ENCODE data around the gene SEMA4A.
"Not testable (repeated sequence)": the region's sequence is repeated elsewhere in the genome, so short reads cannot be mapped to it uniquely, and the experiment has no call there.

SEMA4A gene

DNA sequence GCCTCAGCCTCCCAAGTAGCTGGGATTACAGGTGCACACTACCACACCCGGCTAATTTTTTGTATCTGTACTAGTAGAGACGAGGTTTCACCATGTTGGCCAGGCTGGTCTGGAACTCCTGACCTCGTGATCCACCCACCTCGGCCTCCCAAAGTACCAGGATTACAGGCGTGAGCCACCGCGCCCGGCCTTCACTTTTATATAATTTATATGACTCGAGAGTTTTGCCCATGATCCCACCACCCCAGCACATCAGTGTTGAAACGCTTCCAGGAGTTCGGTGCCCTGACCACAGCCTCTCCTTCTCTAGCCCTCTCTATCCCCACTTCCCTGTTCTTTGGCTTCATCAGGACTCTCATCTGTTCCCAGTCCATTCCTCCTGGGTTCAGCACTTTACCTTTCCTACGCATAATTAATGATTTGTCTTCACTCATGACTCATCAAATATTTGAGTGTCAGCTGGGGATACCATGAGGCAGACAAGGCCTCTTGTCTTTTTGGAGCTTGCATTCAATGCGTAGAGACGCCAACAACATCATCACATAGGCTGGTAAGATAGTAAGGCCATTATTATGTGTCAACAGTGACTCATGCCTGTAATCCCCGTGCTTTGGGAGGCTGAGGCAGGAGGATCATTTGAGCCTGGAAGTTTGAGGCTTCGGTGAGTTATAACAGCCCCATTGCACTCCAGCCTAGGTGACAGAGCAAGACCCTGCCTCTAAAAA, 60.8 kb downstream of the SEMA4A start:
- DNase-seq (ENCODE audit: low read depth): no peak
- H3K4me3 ChIP-seq (ENCODE audit: low read depth, low read length): peak overlapping the region; percentile 59

DNA sequence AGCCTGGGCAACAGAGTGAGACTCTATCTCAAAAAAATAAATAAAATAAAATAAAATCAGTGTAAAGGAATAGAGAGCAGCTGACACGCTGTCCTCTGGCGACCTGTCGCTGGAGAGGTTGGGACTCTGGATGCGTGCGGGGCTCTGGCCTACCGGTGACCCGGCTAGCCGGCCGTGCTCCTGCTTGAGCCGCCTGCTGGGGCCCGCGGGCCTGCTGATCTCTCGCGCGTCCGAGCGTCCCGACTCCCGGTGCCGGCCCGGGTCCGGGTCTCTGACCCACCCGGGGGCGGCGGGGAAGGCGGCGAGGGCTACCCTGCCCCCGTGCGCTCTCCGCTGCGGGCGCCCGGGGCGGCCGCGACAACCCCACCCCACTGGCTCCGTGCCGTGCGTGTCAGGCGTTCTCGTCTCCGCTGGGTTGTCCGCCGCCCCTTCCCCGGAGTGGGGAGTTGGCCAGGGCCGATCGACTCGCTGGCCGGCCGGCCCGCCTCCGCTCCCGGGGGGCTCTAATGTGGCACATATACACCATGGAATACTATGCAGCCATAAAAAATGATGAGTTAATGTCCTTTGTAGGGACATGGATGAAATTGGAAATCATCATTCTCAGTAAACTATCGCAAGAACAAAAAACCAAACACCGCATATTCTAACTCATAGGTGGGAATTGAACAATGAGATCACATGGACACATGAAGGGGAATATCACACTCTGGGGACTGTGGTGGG, 63.1 kb downstream of the SEMA4A start:
- DNase-seq (ENCODE audit: low read depth); H3K4me3 ChIP-seq (ENCODE audit: low read depth, low read length): not testable (repeated sequence)

DNA sequence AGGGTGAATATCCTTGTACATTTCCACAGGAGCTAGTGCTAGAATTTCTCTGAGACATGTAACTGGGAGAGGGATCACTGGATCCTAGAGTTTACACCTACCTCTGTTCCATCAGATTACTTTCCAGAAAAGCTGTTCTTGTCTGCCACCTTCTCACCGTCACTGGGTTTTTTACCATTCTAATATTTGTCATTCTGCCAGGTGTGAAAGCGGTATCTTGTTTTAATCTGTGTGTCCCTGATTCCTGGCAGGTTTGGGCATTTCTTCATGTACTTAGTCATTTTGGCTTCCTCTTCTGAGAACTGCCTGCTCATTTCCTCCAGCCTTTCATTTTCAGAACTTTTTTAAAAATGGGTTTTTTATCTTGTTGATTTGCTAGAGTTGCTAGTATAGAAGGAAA, 64.5 kb downstream of the SEMA4A start:
- DNase-seq (ENCODE audit: low read depth): no peak
- no peak overlapping the region for H3K4me3 ChIP-seq (ENCODE audit: low read depth, low read length)

DNA sequence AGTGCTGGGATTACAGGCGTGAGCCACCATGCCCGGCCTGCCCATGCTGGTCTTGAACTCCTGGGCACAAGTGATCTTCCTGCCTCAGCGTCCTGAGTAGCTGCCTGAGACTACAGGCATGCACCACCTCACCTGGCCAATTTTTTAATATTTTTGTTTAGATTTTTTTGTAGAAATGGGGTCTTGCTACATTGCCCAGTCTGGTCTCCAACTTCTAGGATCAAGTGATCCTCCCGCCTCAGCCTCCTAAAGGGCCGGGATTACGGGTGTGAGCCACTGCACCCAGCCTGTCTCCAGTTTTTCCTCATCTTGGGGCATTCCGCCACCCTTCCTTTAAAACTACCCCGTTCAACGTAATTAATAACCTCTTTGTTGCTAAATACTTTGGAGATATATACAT, 66.8 kb downstream of the SEMA4A start:
- H3K4me3 ChIP-seq (ENCODE audit: low read depth, low read length): no peak overlapping the region
- DNase-seq (ENCODE audit: low read depth): no peak

DNA sequence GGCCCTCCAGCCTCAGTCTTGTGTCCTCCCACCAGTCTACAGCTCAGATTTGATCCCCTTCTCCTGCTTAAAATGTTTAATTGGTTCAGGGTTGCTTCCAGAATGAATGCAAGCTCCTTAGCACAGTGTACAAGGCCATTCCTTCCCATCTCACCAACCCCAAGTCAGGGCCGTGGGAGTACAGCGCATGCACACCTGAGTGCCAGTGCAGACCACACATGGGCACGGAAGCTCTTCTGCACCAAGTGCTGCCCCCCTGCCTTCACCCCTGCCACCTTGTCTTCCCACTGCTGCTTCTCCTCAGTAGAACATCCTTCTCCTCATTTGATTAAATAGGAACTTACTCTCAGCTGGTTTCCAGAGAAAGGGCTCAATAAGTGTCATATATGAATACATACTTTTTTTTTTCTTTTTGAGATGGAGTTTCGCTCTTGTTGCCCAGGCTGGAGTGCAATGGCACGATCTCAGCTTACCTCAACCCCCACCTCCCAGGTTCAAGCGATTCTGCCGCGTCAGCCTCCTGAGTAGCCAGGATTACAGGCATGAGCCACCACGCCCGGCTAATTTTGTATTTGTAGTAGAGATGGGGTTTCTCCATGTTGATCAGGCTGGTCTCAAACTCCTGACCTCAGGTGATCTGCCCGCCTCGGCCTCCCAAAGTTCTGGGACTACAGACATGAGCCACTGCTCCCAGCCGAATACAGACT, 68.8 kb downstream of the SEMA4A start:
- no peak for DNase-seq (ENCODE audit: low read depth)
- no peak overlapping the region for H3K4me3 ChIP-seq (ENCODE audit: low read depth, low read length)

DNA sequence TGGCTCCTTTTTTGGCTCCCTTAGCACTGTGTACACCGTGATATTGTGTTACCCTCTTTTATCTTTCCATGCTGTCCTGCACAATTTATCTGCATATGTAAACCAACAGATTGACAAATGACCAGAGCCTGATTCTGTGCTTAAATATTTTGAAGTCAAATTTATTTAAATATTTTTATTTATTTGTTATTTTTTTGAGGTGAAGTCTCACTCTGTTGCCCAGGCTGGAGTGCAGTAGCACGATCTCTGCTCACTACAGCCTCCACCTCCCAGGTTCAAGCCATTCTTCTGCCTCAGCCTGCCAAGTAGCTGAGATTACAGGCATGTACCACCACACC, 72.3 kb downstream of the SEMA4A start:
- DNase-seq (ENCODE audit: low read depth): no peak
- H3K4me3 ChIP-seq (ENCODE audit: low read depth, low read length): no peak overlapping the region

DNA sequence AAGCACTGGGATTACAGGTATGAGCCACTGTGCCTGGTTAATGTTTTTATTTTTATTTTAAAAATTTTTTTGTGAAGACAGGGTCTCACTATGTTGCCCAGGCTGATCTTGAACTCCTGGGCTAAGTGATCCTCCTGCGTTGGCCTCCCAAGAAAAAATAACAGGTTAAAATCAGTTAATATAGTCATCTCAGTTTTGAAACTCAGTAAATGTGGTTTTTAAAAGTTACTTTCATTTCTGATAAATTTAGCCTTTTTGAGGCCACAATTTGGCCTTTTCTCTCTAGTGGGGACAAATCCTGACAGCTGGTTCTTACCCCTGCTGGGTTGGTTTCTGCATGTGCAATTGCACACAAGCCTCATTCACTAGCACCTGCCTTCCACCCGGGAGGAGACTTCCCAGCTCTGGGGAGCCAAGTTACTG, 72.7 kb downstream of the SEMA4A start:
- no peak overlapping the region for H3K4me3 ChIP-seq (ENCODE audit: low read depth, low read length)
- DNase-seq (ENCODE audit: low read depth): no peak

DNA sequence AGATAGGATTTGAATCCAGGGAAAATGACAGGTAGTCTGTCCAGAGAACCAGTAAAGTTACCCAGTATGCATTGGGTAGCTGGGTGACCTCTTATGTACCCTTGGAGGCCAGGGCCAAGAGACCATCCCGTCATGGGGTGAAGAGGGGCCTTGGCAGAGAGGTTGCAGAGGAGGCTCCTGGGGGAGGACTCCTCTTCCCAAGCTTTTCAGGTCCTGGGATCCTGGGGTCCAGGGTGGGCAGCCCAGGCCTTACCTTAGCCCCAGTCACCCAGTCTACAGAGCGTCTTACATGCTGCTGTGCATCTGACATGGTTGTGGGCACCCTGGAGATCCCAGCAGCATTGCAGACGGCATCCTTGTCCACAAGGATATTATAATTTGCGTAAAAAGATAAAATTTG, 73.4 kb downstream of the SEMA4A start:
- no peak for DNase-seq (ENCODE audit: low read depth)
- H3K4me3 ChIP-seq (ENCODE audit: low read depth, low read length): no peak overlapping the region
